Lower lobe of right lung (tissue), 2 donors: Measurements from ENCODE around the gene ZNF462. TPM values are rescaled to one million over a fixed set of nuclear protein-coding genes. Genes with fewer than 3 reads are reported as not detected.

Experiments used
- ATAC-seq, 2 donors: fragments of 200-7000 bp; cut with Tn5 transposase; one replicate each; pipeline ENCODE4 v1.9.1; 2020 to 2022; ENCODE audit warnings: mild to moderate bottlenecking in 2 of 2, moderate library complexity in 2 of 2
- DNase-seq: peaks from one replicate; pipeline ENCODE4 v3.0.0-alpha.2; 2020
- H3K27ac ChIP-seq: fragments of 200-600 bp; one replicate; pipeline ENCODE4 v1.8.0; 2022
- H3K27me3 ChIP-seq: fragments of 200-600 bp; one replicate; pipeline ENCODE4 v1.8.0; 2022; ENCODE audit warnings: low read depth
- H3K36me3 ChIP-seq: fragments of 200-600 bp; one replicate; pipeline ENCODE4 v1.8.0; 2022; ENCODE audit warnings: mild to moderate bottlenecking
- H3K4me1 ChIP-seq: fragments of 200-600 bp; one replicate; pipeline ENCODE4 v1.8.0; 2022
- H3K4me3 ChIP-seq: fragments of 200-600 bp; one replicate; pipeline ENCODE4 v1.8.0; 2022; ENCODE audit warnings: mild to moderate bottlenecking
- H3K9me3 ChIP-seq: fragments of 200-600 bp; one replicate; pipeline ENCODE4 v1.8.0; 2022
- CTCF ChIP-seq: fragments of 200-600 bp; IDR thresholded peaks from one replicate; pipeline ENCODE4 v1.8.0; 2022; ENCODE audit warnings: antibody characterized with exemption, mild to moderate bottlenecking
- intact Hi-C: fragments of 100-400 bp; cut with DNase I; formaldehyde crosslinking; loops from one replicate; pipeline ENCODE4 v1.11.0; 2022
- total RNA-seq: library from RNA; stranded (reverse); fragmentation: NEBNext Ultra II Directional; extraction: Animal tissue kit (Norgen Biotek cat#: 25700); gene quantifications from one replicate; pipeline ENCODE4 v1.2.1, GENCODE V29; 2021
- donor health status: DM: no; HTN: yes; CAD: no; lungs with severe emphysema.

Gene ZNF462
- total RNA-seq, 1 donor from 2014 or later, result 24.4 TPM

GRCh38 chr9:106887066-106887465 is 24.1 kb downstream of the ZNF462 start:
- H3K4me1 ChIP-seq, result peaks cover 27% of the 10 kb centered on the region
- H3K4me3 ChIP-seq, result no peak overlapping the region
- intact Hi-C loops, result no loop called here
- DNase-seq (no peak), ATAC-seq (no peak)
- no peaks in the 10 kb centered on the region for H3K9me3 ChIP-seq
- no peak for TF ChIP-seq CTCF
- no peaks in the 10 kb centered on the region for H3K36me3 ChIP-seq
- no peak overlapping the region for H3K27ac ChIP-seq
- no peaks in the 10 kb centered on the region for H3K27me3 ChIP-seq

GRCh38 chr9:106889061-106889590 is 26.2 kb downstream of the ZNF462 start:
- no peaks in the 10 kb centered on the region for H3K36me3 ChIP-seq
- H3K9me3 ChIP-seq, result no peaks in the 10 kb centered on the region
- H3K4me1 ChIP-seq, result peaks cover 16% of the 10 kb centered on the region
- DNase-seq (no peak), ATAC-seq (no peak)
- H3K4me3 ChIP-seq, result no peak overlapping the region
- intact Hi-C loops, result no loop called here
- TF ChIP-seq CTCF, result no peak
- no peak overlapping the region for H3K27ac ChIP-seq
- no peaks in the 10 kb centered on the region for H3K27me3 ChIP-seq

- ATAC-seq (no peak), DNase-seq (no peak)
- H3K4me1 ChIP-seq, result peaks cover 8% of the 10 kb centered on the region
- H3K27ac ChIP-seq, result no peak overlapping the region
- no peak for TF ChIP-seq CTCF
- no peak overlapping the region for H3K4me3 ChIP-seq
- H3K36me3 ChIP-seq, result no peaks in the 10 kb centered on the region
- no peaks in the 10 kb centered on the region for H3K27me3 ChIP-seq
- H3K9me3 ChIP-seq, result no peaks in the 10 kb centered on the region
- intact Hi-C loops, result no loop called here
Measured at GRCh38 chr9:106890608-106891007, 27.6 kb downstream of the ZNF462 start.

GRCh38 chr9:106891286-106891685 is 28.3 kb downstream of the ZNF462 start:
- no peak for TF ChIP-seq CTCF
- Histone ChIP-seq H3K9me3 (no peaks in the 10 kb centered on the region), H3K27ac (no peak overlapping the region), H3K36me3 (no peaks in the 10 kb centered on the region), H3K4me1 (peaks cover 8% of the 10 kb centered on the region), H3K4me3 (no peak overlapping the region), H3K27me3 (no peaks in the 10 kb centered on the region)
- DNase-seq, result no peak
- intact Hi-C loops, result no loop called here
- no peak for ATAC-seq

- H3K27me3 ChIP-seq, result no peaks in the 10 kb centered on the region
- intact Hi-C loops, result no loop called here
- ATAC-seq (peak; percentile 94), DNase-seq (peak; percentile 59)
- no peaks in the 10 kb centered on the region for H3K9me3 ChIP-seq
- peak overlapping the region; percentile 1 for H3K27ac ChIP-seq
- no peak for TF ChIP-seq CTCF
- no peaks in the 10 kb centered on the region for H3K36me3 ChIP-seq
- no peak overlapping the region for H3K4me3 ChIP-seq
- H3K4me1 ChIP-seq, result peaks cover 13% of the 10 kb centered on the region
Measured at GRCh38 chr9:106892632-106893031, 29.7 kb downstream of the ZNF462 start.

- ATAC-seq, result no peak
- Histone ChIP-seq H3K27me3 (no peaks in the 10 kb centered on the region), H3K36me3 (no peaks in the 10 kb centered on the region), H3K4me1 (peaks cover 13% of the 10 kb centered on the region), H3K4me3 (no peak overlapping the region), H3K27ac (peak overlapping the region; percentile 1), H3K9me3 (no peaks in the 10 kb centered on the region)
- no peak for TF ChIP-seq CTCF
- DNase-seq, result no peak
- intact Hi-C loops, result no loop called here
Measured at GRCh38 chr9:106893088-106893487, 30.1 kb downstream of the ZNF462 start.
